Ascending aorta (tissue), 2 donors: ENCODE measurements around the gene AK4. TPM values are rescaled to one million over a fixed set of nuclear protein-coding genes. Genes with fewer than 3 reads are reported as not detected.

Experiments
- DNase-seq, 2 donors: peaks; one replicate each; pipeline ENCODE4 v3.0.0-alpha.2; 2019; ENCODE audit warnings: low spot score in 2 of 2
- H3K27ac ChIP-seq, 2 donors: fragments of 200-600 bp; sonication (generic); one replicate each; pipeline ENCODE4 v1.5.1; 2016 to 2017; ENCODE audit warnings: mild to moderate bottlenecking in 1 of 2
- H3K27me3 ChIP-seq: fragments of 200-600 bp; sonication (generic); one replicate; pipeline ENCODE4 v1.5.1; 2017
- H3K36me3 ChIP-seq, 2 donors: fragments of 200-600 bp; sonication (generic); one replicate each; pipeline ENCODE4 v1.5.1; 2016
- H3K4me1 ChIP-seq, 2 donors: fragments of 200-600 bp; sonication (generic); one replicate each; pipeline ENCODE4 v1.5.1; 2016 to 2017; ENCODE audit warnings: mild to moderate bottlenecking in 1 of 2
- H3K4me3 ChIP-seq, 2 donors: fragments of 200-600 bp; sonication (generic); one replicate each; pipeline ENCODE4 v1.5.1; 2016 to 2017; ENCODE audit warnings: mild to moderate bottlenecking in 1 of 2
- H3K9me3 ChIP-seq, 2 donors: fragments of 200-600 bp; sonication (generic); one replicate each; pipeline ENCODE4 v1.5.1; 2016
- intact Hi-C: fragments of 100-400 bp; cut with DNase I; formaldehyde crosslinking; loops from one replicate; pipeline ENCODE4 v1.15.1; 2023
- total RNA-seq: library from RNA; depleted of rRNA; stranded (reverse); fragments of >200 nt; gene quantifications from one replicate; pipeline ENCODE4 v1.1.0, GENCODE V29; 2016
- TF ChIP-seq, protein P1 (sequence below), 3 experiments: fragments of 200-600 bp in 2 of 3; fragments of 450-650 bp in 1 of 3; sonication (generic) in 2 of 3; IDR thresholded peaks; one replicate each; pipeline ENCODE4 v1.5.1; 2016 to 2019; ENCODE audit warnings: antibody characterized with exemption in 3 of 3, mild to moderate bottlenecking in 1 of 3, moderate library complexity in 1 of 3

AK4 gene
- total RNA-seq, 1 donor from 2014 or later, result 29.5 TPM

DNA sequence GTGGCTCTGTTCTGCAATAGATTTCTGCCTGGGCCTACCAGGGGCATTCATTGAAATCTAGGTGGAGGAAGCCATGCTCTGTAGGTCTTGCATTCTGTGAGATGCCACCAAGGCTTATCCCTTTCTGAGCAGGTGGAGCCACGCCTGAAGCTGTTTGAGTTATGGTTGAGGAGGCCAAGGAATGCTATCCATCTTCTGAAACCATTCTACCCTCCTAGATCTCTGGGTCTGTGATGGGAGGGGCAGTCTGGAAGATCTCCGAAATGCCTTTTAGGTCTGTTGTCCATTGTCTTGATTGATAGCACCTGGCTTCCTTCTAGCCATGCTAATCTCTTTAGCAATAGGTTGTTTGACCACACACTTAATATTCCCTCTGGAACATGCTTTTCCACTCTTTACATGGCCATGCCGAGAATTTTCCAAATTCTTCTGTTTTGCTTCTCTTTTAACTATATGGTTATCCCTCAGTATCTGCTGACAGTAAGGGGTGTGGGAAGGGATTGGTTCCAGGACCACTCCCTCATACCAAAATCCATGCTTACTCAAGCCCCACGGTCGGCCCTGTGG lies 45.2 kb downstream of the AK4 start:
- peaks cover 0 to 12% of the 10 kb centered on the region in 2 donors for H3K36me3 ChIP-seq
- intact Hi-C loops, result no loop called here
- H3K27ac ChIP-seq, result no peak overlapping the region
- peaks cover 7 to 15% of the 10 kb centered on the region in 2 donors for H3K4me1 ChIP-seq
- no peaks in the 10 kb centered on the region for H3K27me3 ChIP-seq
- no peaks in the 10 kb centered on the region for H3K9me3 ChIP-seq
- no peak for DNase-seq
- TF ChIP-seq, protein P1, sequence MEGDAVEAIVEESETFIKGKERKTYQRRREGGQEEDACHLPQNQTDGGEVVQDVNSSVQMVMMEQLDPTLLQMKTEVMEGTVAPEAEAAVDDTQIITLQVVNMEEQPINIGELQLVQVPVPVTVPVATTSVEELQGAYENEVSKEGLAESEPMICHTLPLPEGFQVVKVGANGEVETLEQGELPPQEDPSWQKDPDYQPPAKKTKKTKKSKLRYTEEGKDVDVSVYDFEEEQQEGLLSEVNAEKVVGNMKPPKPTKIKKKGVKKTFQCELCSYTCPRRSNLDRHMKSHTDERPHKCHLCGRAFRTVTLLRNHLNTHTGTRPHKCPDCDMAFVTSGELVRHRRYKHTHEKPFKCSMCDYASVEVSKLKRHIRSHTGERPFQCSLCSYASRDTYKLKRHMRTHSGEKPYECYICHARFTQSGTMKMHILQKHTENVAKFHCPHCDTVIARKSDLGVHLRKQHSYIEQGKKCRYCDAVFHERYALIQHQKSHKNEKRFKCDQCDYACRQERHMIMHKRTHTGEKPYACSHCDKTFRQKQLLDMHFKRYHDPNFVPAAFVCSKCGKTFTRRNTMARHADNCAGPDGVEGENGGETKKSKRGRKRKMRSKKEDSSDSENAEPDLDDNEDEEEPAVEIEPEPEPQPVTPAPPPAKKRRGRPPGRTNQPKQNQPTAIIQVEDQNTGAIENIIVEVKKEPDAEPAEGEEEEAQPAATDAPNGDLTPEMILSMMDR (IDR thresholded peaks at IDR 0.05), result no peak
- H3K4me3 ChIP-seq, result no peak overlapping the region

DNA sequence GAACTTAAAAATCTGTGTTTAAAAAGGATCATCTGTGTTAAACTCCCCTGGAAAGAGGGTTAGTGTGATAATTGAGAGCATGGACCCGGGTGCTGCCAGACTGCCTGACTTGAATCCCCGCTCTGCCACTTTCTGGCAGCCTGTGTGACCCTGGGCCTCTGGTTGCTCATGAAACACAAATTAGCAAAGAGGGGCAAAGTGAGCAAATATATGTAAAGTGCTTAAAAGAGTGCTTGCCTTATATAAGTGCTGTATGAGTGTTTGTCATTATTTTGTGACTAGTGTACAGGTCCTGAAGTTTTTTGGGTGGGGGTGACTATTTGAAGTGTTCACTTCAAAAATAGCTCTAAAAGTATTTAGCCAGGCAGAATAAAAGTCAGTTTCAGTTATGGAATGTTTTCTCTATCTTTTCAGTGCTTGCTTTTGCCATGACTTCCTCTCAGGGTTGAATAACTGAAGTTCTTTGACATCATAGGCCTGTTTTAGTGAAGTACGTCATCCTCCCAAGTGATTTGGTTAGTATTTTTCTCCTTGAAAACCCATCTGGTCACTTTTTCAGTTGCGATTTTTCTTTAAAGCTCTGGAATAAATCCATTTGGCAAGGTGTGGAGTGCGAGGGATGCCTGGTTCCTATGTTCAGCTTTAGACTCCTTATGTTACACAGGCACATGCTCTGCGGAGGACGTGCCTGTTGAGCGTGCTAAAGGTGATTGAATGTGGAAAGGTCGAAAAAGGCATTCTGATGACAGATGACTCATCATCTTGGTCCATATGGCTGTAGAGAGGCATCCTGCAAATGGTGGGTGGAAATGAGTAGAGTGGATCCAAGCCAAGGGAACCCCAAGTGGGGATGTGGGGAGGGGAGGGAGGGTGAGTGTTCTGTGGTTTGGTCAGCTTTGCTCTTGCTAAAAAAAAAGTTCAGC lies 47.8 kb downstream of the AK4 start:
- Histone ChIP-seq H3K27ac (peak overlapping the region; percentile 72 to 84), H3K9me3 (no peaks in the 10 kb centered on the region), H3K4me1 (peaks cover 7 to 15% of the 10 kb centered on the region in 2 donors), H3K4me3 (no peak overlapping the region), H3K36me3 (peaks cover 0 to 12% of the 10 kb centered on the region in 2 donors), H3K27me3 (no peaks in the 10 kb centered on the region)
- no peak for DNase-seq
- intact Hi-C loops, result loop anchor here (2.0 kb wide), 1 partner anchor 129 kb away; no protein-coding TSS in a partner anchor
- TF ChIP-seq, protein P1 (IDR thresholded peaks at IDR 0.05), result no peak

DNA sequence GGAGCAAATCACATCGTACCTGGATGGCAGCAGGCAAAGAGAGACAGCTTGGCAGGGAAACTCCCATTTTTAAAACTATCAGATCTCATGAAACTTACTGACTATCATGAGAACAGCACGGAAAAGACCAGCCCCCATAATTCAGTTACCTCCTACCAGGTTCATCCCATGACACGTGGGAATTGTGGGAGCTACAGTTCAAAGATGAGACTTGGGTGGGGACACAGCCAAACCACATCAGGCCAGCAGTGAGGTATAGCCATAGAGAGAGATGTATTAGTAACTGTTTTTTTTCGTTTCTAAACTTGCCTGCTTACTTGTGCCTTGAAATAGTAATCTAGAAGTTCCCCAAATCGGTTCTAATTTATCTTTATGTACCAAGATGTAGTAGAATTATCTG lies 48.9 kb downstream of the AK4 start:
- Histone ChIP-seq H3K4me1 (peaks cover 7 to 15% of the 10 kb centered on the region in 2 donors), H3K27me3 (no peaks in the 10 kb centered on the region), H3K9me3 (no peaks in the 10 kb centered on the region), H3K27ac (no peak overlapping the region), H3K36me3 (peaks cover 0 to 8% of the 10 kb centered on the region in 2 donors), H3K4me3 (no peak overlapping the region)
- no peak for DNase-seq
- intact Hi-C loops, result no loop called here
- TF ChIP-seq, protein P1 (IDR thresholded peaks at IDR 0.05), result no peak

DNA sequence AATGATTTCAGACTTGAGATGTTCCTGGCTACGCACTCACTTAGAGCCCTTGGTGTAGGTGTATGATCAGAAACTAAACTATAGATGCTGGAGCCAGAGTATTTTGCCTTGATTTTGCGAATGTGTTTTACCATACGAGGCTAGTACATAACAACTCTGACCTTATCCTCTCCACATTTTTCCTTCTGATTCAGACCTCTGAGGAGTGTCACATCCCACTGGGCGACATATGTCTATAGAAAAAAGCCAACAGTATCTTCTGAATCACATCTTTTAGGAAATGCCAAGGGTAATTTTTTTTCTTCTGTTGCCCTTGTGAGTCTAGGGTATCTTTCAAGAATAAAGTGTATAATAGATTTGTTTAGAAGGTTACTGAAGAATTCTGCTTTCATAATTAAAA lies 49.6 kb downstream of the AK4 start:
- no peak for DNase-seq
- TF ChIP-seq, protein P1 (IDR thresholded peaks at IDR 0.05), result no peak
- H3K9me3 ChIP-seq, result no peaks in the 10 kb centered on the region
- intact Hi-C loops, result no loop called here
- no peak overlapping the region for H3K27ac ChIP-seq
- H3K36me3 ChIP-seq, result peaks cover 0 to 4% of the 10 kb centered on the region in 2 donors
- H3K4me3 ChIP-seq, result no peak overlapping the region
- no peaks in the 10 kb centered on the region for H3K27me3 ChIP-seq
- H3K4me1 ChIP-seq, result peaks cover 7 to 15% of the 10 kb centered on the region in 2 donors

DNA sequence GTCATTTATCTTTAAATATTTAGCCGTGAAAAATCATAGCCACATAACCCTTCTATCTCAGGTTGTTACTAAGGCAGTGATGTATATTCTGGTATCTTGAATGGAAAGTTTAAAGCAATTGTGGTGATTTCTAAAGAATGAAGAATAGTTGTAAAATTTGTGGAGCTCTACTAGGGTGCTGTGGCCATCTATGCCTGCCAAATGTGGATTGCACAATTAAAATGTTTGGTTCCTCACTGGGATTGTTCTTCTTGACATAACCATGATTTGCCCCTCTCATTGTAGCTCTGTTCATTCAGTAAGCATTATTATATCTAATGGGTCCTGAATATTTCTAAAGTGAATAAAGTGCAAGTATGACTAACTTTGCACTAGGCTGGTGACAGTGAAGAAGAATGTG lies 50.1 kb downstream of the AK4 start:
- no peaks in the 10 kb centered on the region for H3K9me3 ChIP-seq
- TF ChIP-seq, protein P1 (IDR thresholded peaks at IDR 0.05), result no peak
- DNase-seq, result no peak
- peaks cover 7 to 15% of the 10 kb centered on the region in 2 donors for H3K4me1 ChIP-seq
- H3K36me3 ChIP-seq, result peaks cover 0 to under 1% of the 10 kb centered on the region in 2 donors
- no peak overlapping the region for H3K4me3 ChIP-seq
- no peaks in the 10 kb centered on the region for H3K27me3 ChIP-seq
- intact Hi-C loops, result no loop called here
- H3K27ac ChIP-seq, result no peak overlapping the region
